ENCODE data around the gene RSF1.
A peak's percentile ranks its signal among the peaks of the same experiment; 100 is the strongest.
"Not testable (repeated sequence)": the region's sequence is repeated elsewhere in the genome, so short reads cannot be mapped to it uniquely, and the experiment has no call there.

The RSF1 gene

GRCh38 chr11:77820565-77821348 lies at the start of gene RSF1, which contains the start of gene AAMDC:
RSF1 (minus strand) TSS chr11:77820722; CDS start chr11:77820714, 8 bp downstream.
AAMDC (plus strand) TSS chr11:77821144; CDS start chr11:77842497, 21,353 bp downstream.
- DNase-seq: peak; percentile 97

- DNase-seq: no peak
Measured at GRCh38 chr11:77868744-77869143, 48.2 kb upstream of the RSF1 start.

DNA sequence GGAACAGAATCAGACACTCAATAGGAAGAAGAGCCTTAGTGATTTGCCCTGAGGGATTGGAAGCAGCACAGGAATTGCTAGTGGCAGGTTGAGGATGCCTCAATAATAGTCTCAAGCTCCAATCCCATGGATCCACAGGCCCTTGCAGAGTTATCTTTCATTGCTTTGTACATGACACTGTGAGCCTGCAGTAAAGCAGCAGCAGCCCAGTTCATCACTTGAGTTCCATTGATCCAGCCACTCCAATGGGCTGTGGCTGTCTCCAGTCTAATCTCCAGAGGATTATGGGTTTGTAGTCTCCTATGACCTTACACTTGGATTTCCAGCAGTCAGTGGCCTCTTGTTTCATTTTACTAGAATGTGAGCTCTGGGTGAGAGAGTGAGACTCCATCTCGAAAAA lies 45.8 kb upstream of the RSF1 start:
- no peak for DNase-seq

GRCh38 chr11:77865805-77866204 lies 45.3 kb upstream of the RSF1 start:
- DNase-seq: no peak

- DNase-seq: not testable (repeated sequence)
Measured at GRCh38 chr11:77861444-77861843, 40.9 kb upstream of the RSF1 start.

- DNase-seq: not testable (repeated sequence)
Measured at GRCh38 chr11:77857906-77858457, 37.5 kb upstream of the RSF1 start.

GRCh38 chr11:77854838-77855237 lies 34.3 kb upstream of the RSF1 start:
- no peak for DNase-seq

GRCh38 chr11:77851503-77851902 lies 31.0 kb upstream of the RSF1 start:
- no peak for DNase-seq

GRCh38 chr11:77843700-77844099 lies 23.2 kb upstream of the RSF1 start:
- DNase-seq: not testable (repeated sequence)

GRCh38 chr11:77842441-77843121 lies 22.1 kb upstream of the RSF1 start:
- DNase-seq: no peak

- DNase-seq: no peak
Measured at GRCh38 chr11:77833302-77833701, 12.8 kb upstream of the RSF1 start.

- no peak for DNase-seq
Measured at GRCh38 chr11:77828926-77829325, 8.4 kb upstream of the RSF1 start.

- DNase-seq: no peak
Measured at GRCh38 chr11:77823775-77824174, 3.3 kb upstream of the RSF1 start.

GRCh38 chr11:77822126-77822525 lies 1.6 kb upstream of the RSF1 start:
- not testable (repeated sequence) for DNase-seq

GRCh38 chr11:77821349-77821851 lies 878 bp upstream of the RSF1 start:
- DNase-seq: no peak

DNA sequence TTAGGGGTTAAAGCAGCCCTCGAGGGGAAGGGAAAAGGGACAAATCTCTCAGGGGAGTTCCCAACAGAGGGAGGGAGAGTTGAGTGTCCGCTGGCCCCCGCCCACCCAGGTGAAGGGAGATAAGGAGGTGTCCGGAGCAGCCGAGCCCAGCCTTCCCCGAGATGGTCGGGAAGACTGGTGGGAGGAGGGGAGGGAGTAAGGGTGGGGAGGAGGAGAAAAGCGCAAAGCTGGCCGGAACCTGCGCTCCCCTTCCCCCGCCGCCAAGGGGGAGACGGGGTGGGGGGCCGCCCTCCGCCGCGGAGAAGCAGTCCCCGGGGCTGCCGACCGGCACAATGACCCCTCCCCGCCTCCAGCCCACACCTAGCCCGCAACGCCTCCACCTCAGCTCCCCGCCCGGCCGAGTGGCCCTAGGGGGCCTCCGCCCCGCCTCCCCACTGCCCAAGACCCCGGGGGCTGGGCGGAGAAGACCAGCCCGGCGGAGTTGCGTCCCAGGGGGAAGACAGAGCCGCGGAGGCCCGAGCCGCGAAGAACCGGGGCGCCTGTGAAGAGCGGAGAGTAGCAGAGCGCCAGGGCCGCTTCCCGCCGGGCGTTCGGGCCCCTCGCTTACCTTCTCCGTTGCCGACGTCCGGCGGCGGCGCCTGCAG lies 479 bp downstream of the RSF1 start:
- peak; percentile 30 for DNase-seq

DNA sequence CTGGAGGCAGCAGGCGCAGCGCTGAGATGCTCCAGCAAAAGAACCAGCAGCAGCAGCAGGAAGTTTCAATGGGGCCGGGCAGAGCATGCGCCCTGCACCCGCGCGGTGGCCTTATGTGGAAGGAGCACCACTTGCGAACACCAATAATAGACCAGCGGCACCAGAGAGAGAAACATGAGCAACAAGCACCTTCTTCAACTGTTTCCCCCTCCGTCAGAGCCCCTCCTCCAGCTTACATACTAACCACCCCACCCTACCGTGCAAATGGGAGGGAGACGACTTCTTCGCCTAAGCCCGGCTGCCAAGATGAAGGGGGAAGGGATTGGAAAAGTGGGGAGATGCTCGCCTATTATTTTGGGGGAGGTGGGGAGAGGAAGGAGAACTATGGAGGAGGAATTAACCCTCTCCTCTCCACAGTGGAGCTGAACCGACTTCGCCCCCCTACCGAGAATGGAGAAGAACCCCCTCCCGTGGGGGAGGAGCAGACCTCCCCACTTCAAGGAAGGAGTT lies 1.1 kb downstream of the RSF1 start:
- DNase-seq: peak; percentile 85

DNA sequence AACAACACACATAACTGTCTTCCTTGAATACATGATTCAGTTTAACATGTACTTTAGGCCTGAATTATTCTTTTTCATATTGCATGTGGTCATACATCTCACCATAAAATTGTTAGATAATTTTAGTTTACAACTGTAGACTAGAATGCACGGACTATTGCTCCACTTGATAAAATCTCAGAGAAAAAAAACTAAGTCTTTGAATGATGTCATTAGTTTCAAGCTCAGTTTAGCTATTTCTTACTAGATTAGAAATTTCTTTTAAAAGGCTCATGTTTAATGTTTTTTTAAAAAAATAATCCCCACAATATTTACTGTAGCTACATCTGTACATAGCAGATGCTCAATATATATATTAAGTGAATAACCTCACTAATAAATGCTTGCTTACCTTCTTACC lies 5.1 kb downstream of the RSF1 start:
- DNase-seq: no peak

DNA sequence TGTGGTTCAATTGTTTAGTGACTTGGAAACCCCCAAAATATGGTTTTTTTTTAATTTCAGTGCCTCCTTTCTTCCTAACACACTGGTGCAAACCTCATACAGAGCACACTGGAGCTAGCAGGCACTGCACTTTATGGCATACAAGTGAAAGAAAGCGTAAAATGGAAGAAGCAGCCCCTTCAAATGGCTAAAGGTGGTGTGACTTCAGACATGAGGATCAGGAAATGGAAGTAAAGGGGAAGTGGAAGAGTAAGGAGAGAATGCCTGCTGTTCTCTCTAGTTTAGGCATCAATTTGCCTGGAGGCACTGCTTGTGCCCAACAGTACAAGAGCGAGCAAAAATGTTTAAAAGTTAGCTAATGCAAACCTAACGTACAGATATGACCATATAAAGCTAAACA lies 5.7 kb downstream of the RSF1 start:
- no peak for DNase-seq

DNA sequence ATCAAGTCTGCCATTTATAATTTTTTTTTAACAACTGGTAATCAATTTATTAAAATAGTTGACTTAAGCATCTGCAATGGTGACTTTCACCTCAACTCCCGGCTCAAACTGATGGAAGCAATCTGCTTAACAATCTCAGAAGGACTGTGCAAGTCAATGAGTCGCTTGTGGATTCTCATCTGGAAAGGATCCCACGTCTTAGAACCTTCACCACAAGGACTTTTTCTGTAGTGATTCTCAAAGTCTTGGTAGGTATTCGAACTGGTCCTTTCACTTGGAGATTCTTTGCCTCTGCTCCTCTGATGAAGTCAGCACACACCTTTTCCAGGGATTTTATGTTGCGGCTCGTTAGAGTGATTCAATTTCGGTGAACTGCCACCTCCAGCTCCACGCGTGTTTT lies 7.3 kb downstream of the RSF1 start:
- DNase-seq: no peak

GRCh38 chr11:77806993-77807392 lies 13.5 kb downstream of the RSF1 start:
- no peak for DNase-seq

GRCh38 chr11:77806415-77806814 lies 14.1 kb downstream of the RSF1 start:
- no peak for DNase-seq

DNA sequence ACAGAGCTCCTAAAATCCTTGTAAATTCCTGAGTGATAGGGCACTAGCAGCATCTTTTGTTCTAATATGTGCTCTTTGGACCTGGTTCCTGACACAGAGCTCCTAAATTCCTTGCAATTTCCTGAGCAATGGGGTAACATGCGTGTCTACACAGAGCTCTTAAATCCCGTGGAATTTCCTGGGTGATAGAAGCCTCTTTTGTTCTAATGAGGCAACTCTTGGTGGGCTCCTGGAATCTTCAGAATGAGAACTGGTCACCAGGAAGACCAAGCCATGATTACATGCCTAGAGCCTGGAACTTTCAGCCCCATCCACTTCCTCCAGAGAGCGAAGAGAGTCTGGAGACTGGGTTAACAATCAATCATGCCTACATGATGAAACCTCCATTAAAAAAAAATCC lies 19.0 kb downstream of the RSF1 start:
- DNase-seq: no peak

All from NCI-H2029 (cell line).